ENCODE data around the gene SPAG4.

The SPAG4 gene

GRCh38 chr20:35600176-35600992 lies 15.2 kb upstream of the SPAG4 start:
- H3K9me3 ChIP-seq (ENCODE audit: severe bottlenecking) = no peaks in the 10 kb centered on the region
- TF ChIP-seq CTCF (IDR thresholded peaks at IDR 0.05; ENCODE audit: low read depth, low read length) = no peak
- no peaks in the 10 kb centered on the region for H3K36me3 ChIP-seq
- no peaks in the 10 kb centered on the region for H3K27me3 ChIP-seq (ENCODE audit: insufficient read depth, low read depth, severe bottlenecking)
- H3K27ac ChIP-seq = no peak overlapping the region
- DNase-seq = no peak
- H3K4me3 ChIP-seq (ENCODE audit: low read depth, low read length) = no peak overlapping the region

- no peak for TF ChIP-seq CTCF (IDR thresholded peaks at IDR 0.05; ENCODE audit: low read depth, low read length)
- H3K27me3 ChIP-seq (ENCODE audit: insufficient read depth, low read depth, severe bottlenecking) = no peaks in the 10 kb centered on the region
- DNase-seq = no peak
- H3K9me3 ChIP-seq (ENCODE audit: severe bottlenecking) = no peaks in the 10 kb centered on the region
- H3K4me3 ChIP-seq (ENCODE audit: low read depth, low read length) = no peak overlapping the region
- H3K36me3 ChIP-seq = no peaks in the 10 kb centered on the region
- no peak overlapping the region for H3K27ac ChIP-seq
Measured at GRCh38 chr20:35600993-35601973, 14.3 kb upstream of the SPAG4 start.

- DNase-seq = no peak
- Histone ChIP-seq H3K4me3 (ENCODE audit: low read depth, low read length) (no peak overlapping the region), H3K27me3 (ENCODE audit: insufficient read depth, low read depth, severe bottlenecking) (no peaks in the 10 kb centered on the region), H3K27ac (no peak overlapping the region), H3K9me3 (ENCODE audit: severe bottlenecking) (no peaks in the 10 kb centered on the region), H3K36me3 (no peaks in the 10 kb centered on the region)
- TF ChIP-seq CTCF (IDR thresholded peaks at IDR 0.05; ENCODE audit: low read depth, low read length) = no peak
Measured at GRCh38 chr20:35601990-35602389, 13.6 kb upstream of the SPAG4 start.

GRCh38 chr20:35602851-35603495 lies 12.7 kb upstream of the SPAG4 start:
- no peak for TF ChIP-seq CTCF (IDR thresholded peaks at IDR 0.05; ENCODE audit: low read depth, low read length)
- no peaks in the 10 kb centered on the region for H3K9me3 ChIP-seq (ENCODE audit: severe bottlenecking)
- no peaks in the 10 kb centered on the region for H3K27me3 ChIP-seq (ENCODE audit: insufficient read depth, low read depth, severe bottlenecking)
- H3K4me3 ChIP-seq (ENCODE audit: low read depth, low read length) = no peak overlapping the region
- no peak for DNase-seq
- no peaks in the 10 kb centered on the region for H3K36me3 ChIP-seq
- H3K27ac ChIP-seq = no peak overlapping the region

- H3K36me3 ChIP-seq = no peaks in the 10 kb centered on the region
- no peak for DNase-seq
- no peaks in the 10 kb centered on the region for H3K27me3 ChIP-seq (ENCODE audit: insufficient read depth, low read depth, severe bottlenecking)
- H3K9me3 ChIP-seq (ENCODE audit: severe bottlenecking) = no peaks in the 10 kb centered on the region
- H3K4me3 ChIP-seq (ENCODE audit: low read depth, low read length) = no peak overlapping the region
- no peak overlapping the region for H3K27ac ChIP-seq
- TF ChIP-seq CTCF (IDR thresholded peaks at IDR 0.05; ENCODE audit: low read depth, low read length) = no peak
Measured at GRCh38 chr20:35603695-35604448, 11.8 kb upstream of the SPAG4 start.

Measured in WERI-Rb-1 (cell line).